ENCODE data around the gene CEBPG.

CEBPG gene

GRCh38 chr19:33402421-33403220, 29.1 kb downstream of the CEBPG start:
- no peak overlapping the region for H3K4me3 ChIP-seq (replicated peaks; ENCODE audit: low read depth, low read length)

DNA sequence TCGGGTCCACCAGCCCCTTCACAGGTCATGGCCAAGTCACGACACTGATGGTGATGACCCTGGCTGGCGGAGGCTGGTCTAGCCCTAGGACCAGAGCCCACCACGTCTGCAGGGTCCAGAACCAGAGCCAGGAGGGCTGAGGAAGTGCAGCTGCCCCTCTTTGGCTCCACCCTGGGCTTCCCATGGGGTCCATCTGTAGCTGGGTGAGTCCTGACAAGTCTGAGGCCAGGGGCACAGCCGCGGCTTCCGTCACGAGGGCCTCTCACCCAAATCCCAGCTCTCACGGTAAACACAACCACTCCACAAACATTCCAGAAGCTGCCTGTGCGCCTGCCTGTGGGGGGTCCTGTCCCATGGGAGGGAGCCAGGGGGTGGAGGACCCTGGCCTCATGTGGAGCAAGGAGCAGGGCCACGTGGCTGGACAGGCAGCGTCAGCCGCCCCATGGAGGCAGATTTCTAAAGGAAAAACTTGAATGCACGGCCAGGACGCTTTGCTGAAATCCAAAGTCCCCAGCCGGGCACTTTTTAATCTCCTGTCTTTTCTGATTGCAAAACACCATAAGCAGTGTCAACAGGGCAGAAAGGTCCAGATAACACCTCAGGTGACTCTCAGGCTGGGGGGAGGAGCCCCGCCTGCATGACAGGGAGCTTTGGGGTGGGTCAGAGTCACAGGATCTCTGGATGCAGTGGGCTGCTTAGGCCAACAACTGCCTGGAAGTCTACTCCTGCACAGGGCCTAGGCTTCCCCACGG, 29.9 kb downstream of the CEBPG start:
- H3K4me3 ChIP-seq (replicated peaks; ENCODE audit: low read depth, low read length) = no peak overlapping the region
- TF ChIP-seq CTCF (IDR thresholded peaks at IDR 0.05; ENCODE audit: insufficient read depth, low read length, poor library complexity, severe bottlenecking) = no peak
- no peaks in the 10 kb centered on the region for H3K27me3 ChIP-seq (replicated peaks; ENCODE audit: control insufficient read depth, insufficient read depth, low read length)
- no peaks in the 10 kb centered on the region for H3K36me3 ChIP-seq (ENCODE audit: control insufficient read depth, insufficient read depth, low read length)
- no peak for DNase-seq (ENCODE audit: extremely low read depth, insufficient read length)

More at GRCh38 chr19:33402421-33403220, 29.1 kb downstream of the CEBPG start:
- TF ChIP-seq CTCF (IDR thresholded peaks at IDR 0.05; ENCODE audit: insufficient read depth, low read length, poor library complexity, severe bottlenecking) = no peak
- Histone ChIP-seq H3K27me3 (replicated peaks; ENCODE audit: control insufficient read depth, insufficient read depth, low read length) (no peaks in the 10 kb centered on the region), H3K36me3 (ENCODE audit: control insufficient read depth, insufficient read depth, low read length) (no peaks in the 10 kb centered on the region)
- DNase-seq (ENCODE audit: extremely low read depth, insufficient read length) = no peak

- no peak overlapping the region for H3K4me3 ChIP-seq (replicated peaks; ENCODE audit: low read depth, low read length)
- no peak for DNase-seq (ENCODE audit: extremely low read depth, insufficient read length)
- H3K36me3 ChIP-seq (ENCODE audit: control insufficient read depth, insufficient read depth, low read length) = no peaks in the 10 kb centered on the region
- H3K27me3 ChIP-seq (replicated peaks; ENCODE audit: control insufficient read depth, insufficient read depth, low read length) = no peaks in the 10 kb centered on the region
- no peak for TF ChIP-seq CTCF (IDR thresholded peaks at IDR 0.05; ENCODE audit: insufficient read depth, low read length, poor library complexity, severe bottlenecking)
These were observed 30.4 kb downstream of the CEBPG start for GRCh38 chr19:33403973-33404304.

DNA sequence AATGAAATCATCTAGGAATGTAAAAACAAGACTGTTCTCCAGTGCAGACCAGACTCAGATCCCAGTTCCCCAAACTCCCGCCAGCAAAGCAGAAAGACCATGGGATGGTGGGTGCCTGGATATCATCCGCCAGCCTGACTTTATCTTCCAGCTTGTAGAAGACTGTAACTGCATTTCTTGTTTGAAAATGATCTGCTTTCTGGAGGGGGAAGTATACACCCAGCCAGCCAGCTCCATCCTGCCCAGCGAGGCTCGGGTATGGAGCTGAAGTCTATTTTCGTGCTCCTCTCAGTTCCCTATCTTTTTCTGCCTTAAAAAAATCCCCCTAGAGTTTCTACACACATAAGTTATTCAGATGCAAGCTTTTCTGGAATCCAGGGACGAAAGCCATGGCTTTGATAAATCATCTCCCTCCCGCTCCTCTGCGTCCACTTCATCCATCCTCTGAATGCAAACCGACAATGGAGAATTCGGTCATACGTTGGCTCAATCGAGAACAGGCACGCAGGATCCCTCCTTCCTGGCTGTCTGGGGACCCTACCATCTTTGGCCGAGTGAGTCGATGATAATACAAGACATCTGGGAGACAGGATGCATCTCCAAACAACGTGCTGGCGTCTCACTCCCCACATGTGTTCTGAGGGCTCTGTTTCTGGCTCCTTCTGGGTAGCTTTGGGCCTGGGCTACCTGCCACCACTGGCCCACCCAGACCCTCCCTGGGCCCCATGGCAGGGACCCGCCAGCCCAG, 31.2 kb downstream of the CEBPG start:
- H3K4me3 ChIP-seq (replicated peaks; ENCODE audit: low read depth, low read length) = no peak overlapping the region
- TF ChIP-seq CTCF (IDR thresholded peaks at IDR 0.05; ENCODE audit: insufficient read depth, low read length, poor library complexity, severe bottlenecking) = no peak
- no peaks in the 10 kb centered on the region for H3K36me3 ChIP-seq (ENCODE audit: control insufficient read depth, insufficient read depth, low read length)
- H3K27me3 ChIP-seq (replicated peaks; ENCODE audit: control insufficient read depth, insufficient read depth, low read length) = no peaks in the 10 kb centered on the region
- no peak for DNase-seq (ENCODE audit: extremely low read depth, insufficient read length)

DNA sequence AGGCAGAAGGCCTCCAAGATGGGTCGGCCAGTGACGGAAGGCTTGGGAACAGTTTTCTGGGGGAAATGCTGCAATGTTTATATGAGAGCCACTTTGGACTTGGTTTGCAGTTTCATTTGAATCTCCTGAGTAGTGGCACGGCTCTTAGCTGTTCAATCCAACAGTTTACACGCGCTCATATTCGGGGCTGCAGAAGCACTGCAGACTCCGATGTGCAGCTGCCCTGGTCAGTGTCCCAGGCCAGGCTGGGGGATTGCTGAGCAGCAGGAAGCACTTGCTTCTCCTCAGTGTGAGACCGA, 31.7 kb downstream of the CEBPG start:
- DNase-seq (ENCODE audit: extremely low read depth, insufficient read length) = no peak
- no peak for TF ChIP-seq CTCF (IDR thresholded peaks at IDR 0.05; ENCODE audit: insufficient read depth, low read length, poor library complexity, severe bottlenecking)
- no peak overlapping the region for H3K4me3 ChIP-seq (replicated peaks; ENCODE audit: low read depth, low read length)
- no peaks in the 10 kb centered on the region for H3K27me3 ChIP-seq (replicated peaks; ENCODE audit: control insufficient read depth, insufficient read depth, low read length)
- no peaks in the 10 kb centered on the region; the same call in 1 of the 2 replicates for H3K36me3 ChIP-seq (ENCODE audit: control insufficient read depth, insufficient read depth, low read length)

All from GM06990 (cell line).